HepG2 (cell line): ENCODE results near the gene NFIC. TPM values are rescaled to one million over a fixed set of nuclear protein-coding genes. Genes with fewer than 3 reads are reported as not detected.

Experiments used
- ATAC-seq: fragments of 200-7000 bp; cut with Tn5 transposase; 3 replicates; pipeline ENCODE4 v1.9.1; 2020; ENCODE audit warnings: mild to moderate bottlenecking, moderate library complexity
- BruUV-seq: library from RNA; stranded (reverse); fragments of 400-500 nt; replicated peaks from 2 replicates; lab custom pipeline; 2021; lab: Mats Ljungman, UMichigan
- CTCF ChIA-PET: fragments of 300-600 bp; formaldehyde crosslinking; extraction: SDS; loops from one replicate; lab custom pipeline; 2021; ENCODE audit warnings: low total read pairs, inconsistent platforms, low intra/inter-chr PET ratio; lab: Yijun Ruan, JAX
- POLR2A ChIA-PET: fragments of 350-600 bp; sonication (Branson Sonifier 250); formaldehyde crosslinking; loops from one replicate; lab custom pipeline; 2020; ENCODE audit warnings: antibody characterized with exemption, inconsistent platforms; lab: Yijun Ruan, JAX
- DNase-seq: peaks from one replicate; pipeline ENCODE4 v3.0.0-alpha.2; 2015; ENCODE audit warnings: low spot score
- FAIRE-seq: peaks from 3 replicates; lab custom pipeline; 2011; peaks lifted over from hg19 to GRCh38; lab: Jason Lieb, UNC
- H2AFZ ChIP-seq: one replicate; pipeline ENCODE4 v1.6.1; 2011; ENCODE audit warnings: low read length, inconsistent platforms
- H3K27ac ChIP-seq: fragments of 300-600 bp; 3 replicates; pipeline ENCODE4 v1.8.0; 2011; ENCODE audit warnings: mixed run types, mild to moderate bottlenecking, mixed read lengths, low read length, inconsistent platforms; ENCODE audit not compliant: insufficient read depth; ENCODE audit errors: extremely low read length
- H3K27me3 ChIP-seq, 2 experiments: fragments of 200-600 bp in 1 of 2; 2 replicates in 1 of 2; 3 replicates in 1 of 2; pipeline versions ENCODE4 v1.6.0 to v1.8.0; 2011; ENCODE audit warnings: low read length in 2 of 2, mild to moderate bottlenecking in 2 of 2, moderate library complexity in 2 of 2, inconsistent platforms in 1 of 2; ENCODE audit not compliant: insufficient read depth in 2 of 2, control insufficient read depth in 1 of 2
- H3K36me3 ChIP-seq, 2 experiments: fragments of 200-600 bp in 1 of 2; replicated peaks in 1 of 2; 2 replicates in 1 of 2; 3 replicates in 1 of 2; pipeline versions ENCODE4 v1.5.1 to v1.8.0; 2011; ENCODE audit warnings: low read length in 2 of 2, inconsistent platforms in 1 of 2; ENCODE audit not compliant: insufficient read depth in 2 of 2, control insufficient read depth in 1 of 2
- H3K4me1 ChIP-seq: 2 replicates; pipeline ENCODE4 v1.5.1; 2012; ENCODE audit warnings: low read length, inconsistent platforms; ENCODE audit not compliant: insufficient read depth
- H3K4me2 ChIP-seq: 2 replicates; pipeline ENCODE4 v1.6.0; 2011; ENCODE audit warnings: low read depth, low read length, inconsistent platforms
- H3K4me3 ChIP-seq, 3 experiments: fragments of 200-600 bp in 1 of 3; sonication (generic), shearing (Covaris generic) in 1 of 3; replicated peaks in 1 of 3; 2 replicates each; pipeline ENCODE4 v1.5.1; 2011 to 2016; ENCODE audit warnings: low read length in 3 of 3, inconsistent platforms in 2 of 3, low read depth in 2 of 3, mild to moderate bottlenecking in 2 of 3, control low read depth in 1 of 3, mixed read lengths in 1 of 3; ENCODE audit not compliant: insufficient read depth in 1 of 3
- H3K79me2 ChIP-seq: one replicate; pipeline ENCODE4 v1.6.1; 2011; ENCODE audit warnings: low read length, inconsistent platforms; ENCODE audit not compliant: insufficient read depth
- H3K9ac ChIP-seq: 2 replicates; pipeline ENCODE4 v1.6.0; 2011; ENCODE audit warnings: mild to moderate bottlenecking, low read depth, low read length, inconsistent platforms; ENCODE audit not compliant: insufficient read depth
- H3K9me3 ChIP-seq: 2 replicates; pipeline ENCODE4 v1.5.1; 2012; ENCODE audit warnings: mild to moderate bottlenecking, low read length
- H4K20me1 ChIP-seq: 2 replicates; pipeline ENCODE4 v1.6.0; 2011; ENCODE audit warnings: inconsistent platforms, mild to moderate bottlenecking, low read length, moderate library complexity; ENCODE audit not compliant: insufficient read depth
- AHDC1 ChIP-seq: sonication (generic); formaldehyde crosslinking; IDR thresholded peaks from 2 replicates; pipeline ENCODE4 v1.5.1; 2020; ENCODE audit warnings: mild to moderate bottlenecking, missing genetic modification reagents, borderline replicate concordance
- CAMTA2 ChIP-seq: sonication (generic); formaldehyde crosslinking; IDR thresholded peaks from 2 replicates; pipeline ENCODE4 v1.4.0; 2020; ENCODE audit warnings: mild to moderate bottlenecking, missing genetic modification reagents, borderline replicate concordance
- EP300 ChIP-seq, 3 experiments: sonication (generic) in 1 of 3; formaldehyde crosslinking in 1 of 3; IDR thresholded peaks; 2 replicates each; pipeline versions ENCODE4 v1.5.1 to v1.6.1; 2011 to 2020; ENCODE audit warnings: low read depth in 2 of 3, low read length in 2 of 3, borderline replicate concordance in 1 of 3, improper control_type of control experiment in 1 of 3, mild to moderate bottlenecking in 1 of 3, missing genetic modification reagents in 1 of 3, moderate library complexity in 1 of 3
- NKX3-1 ChIP-seq: sonication (generic); formaldehyde crosslinking; IDR thresholded peaks from 2 replicates; pipeline ENCODE4 v1.5.0; 2020; ENCODE audit warnings: missing genetic modification reagents
- NR2F6 ChIP-seq, 2 experiments: IDR thresholded peaks; 2 replicates each; pipeline ENCODE4 v1.6.1; 2016; ENCODE audit warnings: antibody characterized with exemption in 1 of 2, mild to moderate bottlenecking in 1 of 2
- TBP ChIP-seq: sonication (generic); formaldehyde crosslinking; IDR thresholded peaks from 2 replicates; pipeline ENCODE4 v1.5.0; 2020; ENCODE audit warnings: missing genetic modification reagents
- ZNF121 ChIP-seq: sonication (generic); formaldehyde crosslinking; IDR thresholded peaks from 2 replicates; pipeline ENCODE4 v1.5.0; 2020; ENCODE audit warnings: mild to moderate bottlenecking, missing genetic modification reagents
- ZNF260 ChIP-seq: sonication (generic); formaldehyde crosslinking; IDR thresholded peaks from 2 replicates; pipeline ENCODE4 v1.4.0; 2020; ENCODE audit warnings: missing genetic modification reagents, low read depth, mild to moderate bottlenecking, borderline replicate concordance
- ZNF317 ChIP-seq: sonication (generic); formaldehyde crosslinking; IDR thresholded peaks from 2 replicates; pipeline ENCODE4 v1.5.0; 2020; ENCODE audit warnings: mild to moderate bottlenecking, missing genetic modification reagents
- ZNF331 ChIP-seq: sonication (generic); formaldehyde crosslinking; IDR thresholded peaks from 2 replicates; pipeline ENCODE4 v1.4.0; 2020; ENCODE audit warnings: missing genetic modification reagents
- WGBS: methylation state at CpG from one replicate; pipeline ENCODE4 v1.1.6; 2017; ENCODE audit warnings: low lambda C conversion rate; 5-methylcytosine and 5-hydroxymethylcytosine counted together
- in situ Hi-C: cut with HindIII; loops from 2 replicates; pipeline ENCODE4 v1.10.0; 2017; ENCODE audit warnings: low pct_unique_long_range_greater_than_20kb; ENCODE audit not compliant: extremely low pct_ligation_motif_present
- intact Hi-C: fragments of 100-400 bp; cut with micrococcal nuclease; formaldehyde crosslinking; loops from one replicate; pipeline ENCODE4 v1.10.0; 2022; ENCODE audit not compliant: unreplicated experiment
- polyA plus RNA-seq, 8 experiments: library from polyadenylated mRNA; depleted of rRNA in 3 of 8; stranded (reverse) in 7 of 8; unstranded in 1 of 8; fragments of >200 nt; fragmentation: Illumina TruSeq in 4 of 8; extraction: Trizol in 4 of 8; gene quantifications; 2 replicates each; pipeline versions ENCODE4 v1.2.1 to v1.2.3, GENCODE V29; 2011 to 2016; ENCODE audit warnings: low read depth in 4 of 8, missing spikeins in 1 of 8, mixed read lengths in 1 of 8; ENCODE audit not compliant: insufficient read depth in 1 of 8
- total RNA-seq, 5 experiments: library from RNA; depleted of rRNA; stranded (reverse); fragments of >200 nt; fragmentation: Illumina TruSeq; extraction: Trizol; gene quantifications; 2 replicates each; pipeline ENCODE4 v1.2.3, GENCODE V29; 2016; ENCODE audit warnings: low read depth in 1 of 5
- TF ChIP-seq, protein P1 (sequence below): sonication (generic); formaldehyde crosslinking; IDR thresholded peaks from 2 replicates; pipeline ENCODE4 v1.8.1; 2023; ENCODE audit warnings: mild to moderate bottlenecking, missing genetic modification reagents, borderline replicate concordance
- TF ChIP-seq, protein P2 (sequence below): sonication (generic); formaldehyde crosslinking; IDR thresholded peaks from 2 replicates; pipeline ENCODE4 v1.5.0; 2020; ENCODE audit warnings: mild to moderate bottlenecking, low read depth, missing genetic modification reagents, borderline replicate concordance

NFIC gene
- total and polyA plus RNA-seq, 2 of the 13 experiments (the other 11 are each of a cell fraction or from before 2014, with no cell fraction given) = 1.3 to 2.5 TPM

- 12% methylated on average over 13 of the region's 13 CpGs for WGBS
- H3K9ac ChIP-seq = no peak overlapping the region
- H3K4me1 ChIP-seq = peaks cover 71% of the 10 kb centered on the region
- no peaks in the 10 kb centered on the region for H3K9me3 ChIP-seq
- no peak overlapping the region for H3K4me3 ChIP-seq
- BruUV-seq = no TSS peak
- intact Hi-C loops = no loop called here
- ATAC-seq (peak; percentile 83), DNase-seq (peak; percentile 98), FAIRE-seq (peak; percentile 99)
- ChIA-PET CTCF (no interaction called here), POLR2A (interaction anchor here (0.5 to 0.8 kb wide), 2 partner anchors 52 to 87 kb away, joined by 3 to 4 read pairs; no protein-coding TSS in a partner anchor)
- H2AFZ ChIP-seq = no peak overlapping the region
- H4K20me1 ChIP-seq = no peaks in the 10 kb centered on the region
- H3K79me2 ChIP-seq = no peaks in the 10 kb centered on the region
- no peaks in the 10 kb centered on the region for H3K27me3 ChIP-seq
- no peak overlapping the region for H3K4me2 ChIP-seq
- H3K27ac ChIP-seq = peak overlapping the region; percentile 59
- 0 out of 5 replicates have a peak, but pooled peaks cover 0 to 4% of the 10 kb centered on the region in 2 experiments for H3K36me3 ChIP-seq
- in situ Hi-C loops = no loop called here
- TF ChIP-seq NR2F6 (IDR thresholded peaks at IDR 0.05) (peak; percentile 70; the same call in 1 of the 2 replicates), NR2F6 (CRISPR knock-in tag; IDR thresholded peaks at IDR 0.05) (peak; percentile 85), ZNF121 (CRISPR knock-in tag) (peak; percentile 90), AHDC1 (no peak; the same call in 1 of the 2 replicates), TBP (CRISPR knock-in tag) (no peak), EP300 (IDR thresholded peaks at IDR 0.05; ENCODE audit: low read depth in 2 of 2, low read length in 2 of 2) (peak; percentile 83 to 93; a peak in 3 of 4 replicates), EP300 (CRISPR knock-in tag; IDR thresholded peaks at IDR 0.05; ENCODE audit: borderline replicate concordance) (peak; percentile 90), NKX3-1 (no peak), CAMTA2 (CRISPR knock-in tag) (no peak), ZNF260 (no peak), ZNF317 (CRISPR knock-in tag) (0 out of 2 replicates have a peak, but pooled peaks have one; percentile 67), ZNF331 (CRISPR knock-in tag) (0 out of 2 replicates have a peak, but pooled peaks have one; percentile 43)
- TF ChIP-seq, protein P1, sequence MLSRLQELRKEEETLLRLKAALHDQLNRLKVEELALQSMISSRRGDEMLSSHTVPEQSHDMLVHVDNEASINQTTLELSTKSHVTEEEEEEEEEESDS (CRISPR knock-in tag) = no peak
- TF ChIP-seq, protein P2, sequence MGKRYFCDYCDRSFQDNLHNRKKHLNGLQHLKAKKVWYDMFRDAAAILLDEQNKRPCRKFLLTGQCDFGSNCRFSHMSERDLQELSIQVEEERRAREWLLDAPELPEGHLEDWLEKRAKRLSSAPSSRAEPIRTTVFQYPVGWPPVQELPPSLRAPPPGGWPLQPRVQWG (CRISPR knock-in tag) = no peak
These were observed 47.5 kb downstream of the NFIC start for GRCh38 chr19:3413796-3414327.
